Esophagus squamous epithelium (tissue), 4 donors: ENCODE data around the gene CMTM8.

Experiments used
- POLR2A ChIP-seq, 4 donors: fragments of 450-650 bp; IDR thresholded peaks; one replicate each; pipeline ENCODE4 v1.6.1; 2017; ENCODE audit warnings: antibody characterized with exemption in 4 of 4, mild to moderate bottlenecking in 4 of 4, moderate library complexity in 3 of 4
- TF ChIP-seq, protein P1 (sequence below), 6 experiments: fragments of 450-650 bp in 4 of 6; fragments of 200-600 bp in 2 of 6; sonication (generic) in 2 of 6; IDR thresholded peaks; one replicate each; pipeline ENCODE4 v1.5.1; 2016 to 2019; ENCODE audit warnings: antibody characterized with exemption in 6 of 6, mild to moderate bottlenecking in 4 of 6, moderate library complexity in 4 of 6

DNA sequence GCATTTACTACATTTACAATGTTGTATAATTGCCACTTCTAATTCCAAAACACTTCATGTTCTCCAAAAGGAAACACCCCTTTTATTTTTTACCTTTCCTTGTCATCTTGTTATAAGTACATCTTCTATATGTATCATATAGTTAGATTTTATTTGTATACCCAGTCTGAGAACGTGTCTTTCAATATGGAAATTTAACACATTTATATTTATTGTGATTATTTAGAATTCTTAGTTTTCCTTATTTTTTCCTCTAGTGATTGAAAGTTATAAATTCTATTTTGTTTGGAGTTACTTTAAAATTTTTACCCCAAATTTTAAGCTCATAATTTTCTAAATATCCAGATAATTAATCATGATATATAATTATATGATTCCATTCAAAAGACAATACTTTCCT is 15.8 kb downstream of the CMTM8 start:
- no peak for TF ChIP-seq POLR2A (IDR thresholded peaks at IDR 0.05)
- TF ChIP-seq, protein P1, sequence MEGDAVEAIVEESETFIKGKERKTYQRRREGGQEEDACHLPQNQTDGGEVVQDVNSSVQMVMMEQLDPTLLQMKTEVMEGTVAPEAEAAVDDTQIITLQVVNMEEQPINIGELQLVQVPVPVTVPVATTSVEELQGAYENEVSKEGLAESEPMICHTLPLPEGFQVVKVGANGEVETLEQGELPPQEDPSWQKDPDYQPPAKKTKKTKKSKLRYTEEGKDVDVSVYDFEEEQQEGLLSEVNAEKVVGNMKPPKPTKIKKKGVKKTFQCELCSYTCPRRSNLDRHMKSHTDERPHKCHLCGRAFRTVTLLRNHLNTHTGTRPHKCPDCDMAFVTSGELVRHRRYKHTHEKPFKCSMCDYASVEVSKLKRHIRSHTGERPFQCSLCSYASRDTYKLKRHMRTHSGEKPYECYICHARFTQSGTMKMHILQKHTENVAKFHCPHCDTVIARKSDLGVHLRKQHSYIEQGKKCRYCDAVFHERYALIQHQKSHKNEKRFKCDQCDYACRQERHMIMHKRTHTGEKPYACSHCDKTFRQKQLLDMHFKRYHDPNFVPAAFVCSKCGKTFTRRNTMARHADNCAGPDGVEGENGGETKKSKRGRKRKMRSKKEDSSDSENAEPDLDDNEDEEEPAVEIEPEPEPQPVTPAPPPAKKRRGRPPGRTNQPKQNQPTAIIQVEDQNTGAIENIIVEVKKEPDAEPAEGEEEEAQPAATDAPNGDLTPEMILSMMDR (IDR thresholded peaks at IDR 0.05) = no peak
